Psoas muscle (tissue), 8 donors: ENCODE measurements around the gene HTR5A. TPM values are rescaled to one million over a fixed set of nuclear protein-coding genes. Genes with fewer than 3 reads are reported as not detected.

ENCODE experiments used
- ATAC-seq, 4 donors: fragments of 200-7000 bp; cut with Tn5 transposase; one replicate each; pipeline ENCODE4 v1.9.1; 2020; ENCODE audit warnings: moderate library complexity in 3 of 4, mild to moderate bottlenecking in 2 of 4
- DNase-seq, 2 donors: peaks; one replicate each; pipeline ENCODE4 v3.0.0-alpha.2; 2020
- H3K27ac ChIP-seq: fragments of 200-600 bp; one replicate; pipeline ENCODE4 v1.8.0; 2022
- H3K27me3 ChIP-seq, 3 donors: fragments of 200-600 bp in 1 of 3; one replicate each; pipeline versions ENCODE4 v1.6.1 to v1.8.0; 2013 to 2022; ENCODE audit warnings: low read length in 2 of 3, mild to moderate bottlenecking in 2 of 3, moderate library complexity in 1 of 3; ENCODE audit not compliant: insufficient read depth in 3 of 3
- H3K36me3 ChIP-seq, 2 donors: fragments of 200-600 bp in 1 of 2; one replicate each; pipeline versions ENCODE4 v1.6.1 to v1.8.0; 2013 to 2022; ENCODE audit warnings: low read depth in 1 of 2, mild to moderate bottlenecking in 1 of 2, moderate library complexity in 1 of 2; ENCODE audit not compliant: insufficient read depth in 1 of 2
- H3K4me1 ChIP-seq: fragments of 200-600 bp; one replicate; pipeline ENCODE4 v1.8.0; 2022
- H3K4me3 ChIP-seq: fragments of 200-600 bp; one replicate; pipeline ENCODE4 v1.8.0; 2022; ENCODE audit warnings: mild to moderate bottlenecking
- H3K9me3 ChIP-seq: fragments of 200-600 bp; one replicate; pipeline ENCODE4 v1.8.0; 2022
- WGBS, 3 donors: extraction: QIAGEN DNeasy Blood & Tissue Kit; methylation state at CpG; one replicate each; pipeline versions ENCODE4 v1.1.6 to v1.1.7; 2013; 5-methylcytosine and 5-hydroxymethylcytosine counted together
- intact Hi-C, 2 donors: fragments of 100-400 bp; cut with DNase I; formaldehyde crosslinking; loops; one replicate each; pipeline versions ENCODE4 v1.11.0 to v1.14.2; 2022
- polyA plus RNA-seq, 3 donors: library from polyadenylated mRNA; stranded (reverse); fragments of 200-250 nt; gene quantifications; one replicate each; pipeline ENCODE4 v1.2.3, GENCODE V29; 2013
- total RNA-seq, 4 donors: library from RNA; stranded (reverse); fragmentation: NEBNext Ultra II Directional in 2 of 4; extraction: Animal tissue kit (Norgen Biotek cat#: 25700) in 2 of 4; gene quantifications; one replicate each; pipeline versions ENCODE4 v1.2.1 to v1.2.4, GENCODE V29; 2021 to 2023
- TF ChIP-seq, protein P1 (sequence below): fragments of 200-600 bp; IDR thresholded peaks from one replicate; pipeline ENCODE4 v1.8.0; 2022; ENCODE audit warnings: antibody characterized with exemption
- donor health status: healthy with polysubstance abuse.
- donor health status: DM: no; HTN: no; CAD: no; lungs with moderate emphysema.
- donor health status: Bipolar disorder and iron deficiency.
- donor health status: healthy.
- donor health status: DM: yes; HTN: yes; CAD: no.
- donor health status: DM: no; HTN: no; CAD: no.
- donor health status: DM: no; HTN: no; CAD: no.
- donor health status: DM: yes; HTN: yes; CAD: no.

Gene HTR5A
- total and polyA plus RNA-seq, 7 donors, result 0.01 to 0.06 TPM; not detected in 5

DNA sequence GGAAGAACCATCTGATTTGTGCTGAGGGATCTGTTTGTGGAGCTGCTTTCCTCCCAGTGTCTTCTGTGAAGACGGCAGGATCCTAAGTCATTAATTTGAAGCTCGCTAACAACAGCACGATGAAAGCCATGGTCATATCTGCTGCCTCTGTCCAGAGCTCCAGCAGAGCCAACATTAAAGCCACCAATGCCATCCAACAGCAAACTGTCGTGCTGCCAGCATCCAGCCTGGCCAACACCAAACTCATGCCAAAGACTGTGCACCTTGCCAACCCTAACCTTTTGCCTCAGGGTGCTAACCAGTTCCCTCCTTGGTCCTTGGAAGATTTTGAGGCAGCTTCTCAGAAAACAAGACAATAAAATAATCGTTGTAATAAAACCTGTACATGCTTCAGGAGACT, 36.2 kb downstream of the HTR5A start:
- H3K9me3 ChIP-seq, result no peaks in the 10 kb centered on the region
- no peaks in the 10 kb centered on the region for H3K36me3 ChIP-seq
- TF ChIP-seq, protein P1, sequence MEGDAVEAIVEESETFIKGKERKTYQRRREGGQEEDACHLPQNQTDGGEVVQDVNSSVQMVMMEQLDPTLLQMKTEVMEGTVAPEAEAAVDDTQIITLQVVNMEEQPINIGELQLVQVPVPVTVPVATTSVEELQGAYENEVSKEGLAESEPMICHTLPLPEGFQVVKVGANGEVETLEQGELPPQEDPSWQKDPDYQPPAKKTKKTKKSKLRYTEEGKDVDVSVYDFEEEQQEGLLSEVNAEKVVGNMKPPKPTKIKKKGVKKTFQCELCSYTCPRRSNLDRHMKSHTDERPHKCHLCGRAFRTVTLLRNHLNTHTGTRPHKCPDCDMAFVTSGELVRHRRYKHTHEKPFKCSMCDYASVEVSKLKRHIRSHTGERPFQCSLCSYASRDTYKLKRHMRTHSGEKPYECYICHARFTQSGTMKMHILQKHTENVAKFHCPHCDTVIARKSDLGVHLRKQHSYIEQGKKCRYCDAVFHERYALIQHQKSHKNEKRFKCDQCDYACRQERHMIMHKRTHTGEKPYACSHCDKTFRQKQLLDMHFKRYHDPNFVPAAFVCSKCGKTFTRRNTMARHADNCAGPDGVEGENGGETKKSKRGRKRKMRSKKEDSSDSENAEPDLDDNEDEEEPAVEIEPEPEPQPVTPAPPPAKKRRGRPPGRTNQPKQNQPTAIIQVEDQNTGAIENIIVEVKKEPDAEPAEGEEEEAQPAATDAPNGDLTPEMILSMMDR, result no peak
- no peak overlapping the region for H3K27ac ChIP-seq
- no peak for DNase-seq
- H3K27me3 ChIP-seq, result peaks cover 0 to 43% (median 8%) of the 10 kb centered on the region in 3 donors
- H3K4me3 ChIP-seq, result no peak overlapping the region
- 54 to 69% (median 66%) methylated on average over 5 of the region's 5 CpGs for WGBS, 3 donors
- no peaks in the 10 kb centered on the region for H3K4me1 ChIP-seq
- no peak for ATAC-seq
- intact Hi-C loops, result no loop called here

DNA sequence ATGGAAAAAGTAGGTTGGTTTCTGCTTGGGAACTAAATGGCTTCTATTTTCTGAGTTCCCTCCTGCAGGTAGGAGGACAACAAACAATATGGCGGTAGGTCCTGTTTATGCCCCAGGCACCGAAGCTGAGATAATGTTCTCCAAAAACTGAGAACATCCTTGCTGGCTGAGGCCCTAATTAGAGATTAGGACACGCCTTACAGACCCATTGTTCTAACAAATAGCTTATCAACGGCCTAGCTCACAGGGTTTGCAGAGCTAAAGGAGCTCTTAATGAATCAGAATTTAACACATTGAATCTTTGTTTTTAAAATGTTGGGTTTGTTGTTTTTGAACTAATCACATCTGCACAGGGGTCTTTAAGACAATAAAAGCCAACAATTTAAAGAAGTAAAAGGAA, 37.0 kb downstream of the HTR5A start:
- H3K9me3 ChIP-seq, result no peaks in the 10 kb centered on the region
- no peak for ATAC-seq
- TF ChIP-seq, protein P1, result no peak
- no peaks in the 10 kb centered on the region for H3K36me3 ChIP-seq
- intact Hi-C loops, result no loop called here
- peaks cover 0 to 43% (median 6%) of the 10 kb centered on the region in 3 donors for H3K27me3 ChIP-seq
- DNase-seq, result no peak
- no peak overlapping the region for H3K27ac ChIP-seq
- H3K4me3 ChIP-seq, result no peak overlapping the region
- WGBS, 3 donors, result 63 to 70% (median 64%) methylated on average over 4 of the region's 4 CpGs
- H3K4me1 ChIP-seq, result no peaks in the 10 kb centered on the region

DNA sequence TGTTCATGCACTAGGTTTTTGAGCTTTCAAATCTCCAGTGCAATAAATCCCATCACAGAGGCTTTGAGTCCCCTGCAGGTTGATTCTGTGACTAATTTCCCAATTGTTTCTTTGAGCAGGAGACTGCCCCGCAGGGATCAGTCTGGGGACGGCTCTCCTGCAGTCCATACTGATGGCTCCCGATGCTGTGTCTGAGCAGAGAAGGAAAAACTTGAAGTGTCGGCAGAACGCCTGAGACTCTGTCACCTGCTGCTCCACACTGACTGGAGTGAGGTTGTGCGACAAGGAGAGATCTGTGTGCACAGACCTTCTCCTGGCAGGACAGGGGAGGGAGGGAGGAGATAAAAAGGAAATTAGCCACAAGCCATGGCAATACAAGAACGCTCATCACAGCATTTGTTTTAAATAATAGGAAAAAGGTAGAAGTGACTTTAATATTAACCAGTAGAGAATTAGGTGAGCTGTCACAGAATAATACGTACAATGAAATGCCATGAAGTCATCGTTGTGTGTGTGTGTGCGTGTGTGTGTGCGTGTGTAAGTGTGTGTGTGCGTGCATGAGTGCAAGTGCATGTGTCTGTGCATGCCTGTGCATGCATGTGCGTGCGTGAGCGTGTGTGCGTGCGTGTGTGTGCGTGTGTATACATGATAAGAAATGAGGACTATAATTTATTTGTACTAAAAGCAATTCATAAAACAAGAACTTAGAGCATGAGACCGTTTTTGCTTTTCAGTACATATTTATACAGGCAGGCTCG, 38.2 kb downstream of the HTR5A start:
- H3K4me3 ChIP-seq, result no peak overlapping the region
- ATAC-seq, result no peak

DNA sequence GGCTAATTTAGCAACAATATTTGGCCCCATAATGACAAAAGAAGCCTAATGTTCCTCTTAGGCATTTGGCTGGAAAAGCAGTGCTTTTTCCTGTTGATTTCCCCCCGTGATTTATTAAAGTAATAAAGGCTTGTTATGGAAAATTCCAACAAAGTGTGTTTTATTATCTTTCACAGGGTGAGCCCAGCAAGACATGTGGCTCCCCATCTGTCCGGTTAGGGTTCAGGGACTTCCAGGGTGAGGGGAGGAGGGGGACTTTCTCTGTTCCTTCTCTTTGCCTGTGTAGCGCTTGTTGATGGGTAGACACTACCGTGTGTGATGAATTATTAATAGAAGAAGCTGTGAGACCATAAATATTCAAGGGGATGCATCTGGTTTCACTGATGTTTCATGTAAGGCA, 39.0 kb downstream of the HTR5A start:
- no peaks in the 10 kb centered on the region for H3K36me3 ChIP-seq
- TF ChIP-seq, protein P1, result no peak
- WGBS, 3 donors, result 29 to 34% (median 33%) methylated on average over 4 of the region's 4 CpGs
- no peak overlapping the region for H3K4me3 ChIP-seq
- intact Hi-C loops, result no loop called here
- no peak for DNase-seq
- H3K4me1 ChIP-seq, result no peaks in the 10 kb centered on the region
- peaks cover 0 to 37% (median 6%) of the 10 kb centered on the region in 3 donors for H3K27me3 ChIP-seq
- ATAC-seq, result no peak
- no peak overlapping the region for H3K27ac ChIP-seq
- H3K9me3 ChIP-seq, result no peaks in the 10 kb centered on the region

More for the DNA sequence above, 38.2 kb downstream of the HTR5A start:
- no peaks in the 10 kb centered on the region for H3K36me3 ChIP-seq
- no peaks in the 10 kb centered on the region for H3K9me3 ChIP-seq
- no peak overlapping the region for H3K27ac ChIP-seq
- intact Hi-C loops, result no loop called here
- no peak for DNase-seq
- 65 to 70% (median 68%) methylated on average over 20 of the region's 20 CpGs for WGBS, 3 donors
- H3K4me1 ChIP-seq, result no peaks in the 10 kb centered on the region
- peaks cover 0 to 42% (median 6%) of the 10 kb centered on the region in 3 donors for H3K27me3 ChIP-seq
- TF ChIP-seq, protein P1, result no peak
